Fibroblast of lung (primary cell): ENCODE results near the gene SMAD4. TPM values are rescaled to one million over a fixed set of nuclear protein-coding genes. Genes with fewer than 3 reads are reported as not detected.

Source experiments
- DNase-seq, 2 donors: peaks; one replicate each; pipeline versions ENCODE4 v3.0.0 to v3.0.0-alpha.2; 2010; ENCODE audit warnings: low read depth in 2 of 2
- H2AFZ ChIP-seq: 2 replicates; pipeline ENCODE4 v1.5.1; 2012; ENCODE audit warnings: low read length, control low read depth, inconsistent platforms
- H3K27ac ChIP-seq: 2 replicates; pipeline ENCODE4 v1.5.1; 2011; ENCODE audit warnings: low read length, control low read depth; ENCODE audit not compliant: insufficient read depth
- H3K27me3 ChIP-seq: 2 replicates; pipeline ENCODE4 v1.5.1; 2011; ENCODE audit warnings: mild to moderate bottlenecking, low read length; ENCODE audit not compliant: control insufficient read depth, insufficient read depth
- H3K36me3 ChIP-seq: 2 replicates; pipeline ENCODE4 v1.5.1; 2011; ENCODE audit warnings: low read length; ENCODE audit not compliant: control insufficient read depth, insufficient read depth
- H3K4me1 ChIP-seq: 2 replicates; pipeline ENCODE4 v1.5.1; 2011; ENCODE audit warnings: low read length; ENCODE audit not compliant: control insufficient read depth, insufficient read depth; ENCODE audit errors: extremely low read depth
- H3K4me2 ChIP-seq: 2 replicates; pipeline ENCODE4 v1.5.1; 2011; ENCODE audit warnings: low read length, control low read depth; ENCODE audit not compliant: insufficient read depth; ENCODE audit errors: extremely low read depth
- H3K4me3 ChIP-seq, 4 experiments: fragments of 200-600 bp in 1 of 4; sonication (generic) in 1 of 4; replicated peaks in 1 of 4; 2 replicates each; pipeline ENCODE4 v1.5.1; 2011 to 2016; ENCODE audit warnings: low read length in 4 of 4, low read depth in 3 of 4, mild to moderate bottlenecking in 3 of 4, control low read depth in 2 of 4, inconsistent platforms in 1 of 4, mixed read lengths in 1 of 4; ENCODE audit not compliant: insufficient read depth in 1 of 4; ENCODE audit errors: control extremely low read depth in 1 of 4
- H3K79me2 ChIP-seq: 2 replicates; pipeline ENCODE4 v1.5.1; 2012; ENCODE audit warnings: mild to moderate bottlenecking, low read length, inconsistent platforms; ENCODE audit not compliant: control insufficient read depth, insufficient read depth
- H3K9ac ChIP-seq: 2 replicates; pipeline ENCODE4 v1.5.1; 2011; ENCODE audit warnings: mild to moderate bottlenecking, low read length, control low read depth; ENCODE audit not compliant: insufficient read depth
- H3K9me3 ChIP-seq: 2 replicates; pipeline ENCODE4 v1.5.1; 2012; ENCODE audit warnings: low read depth, low read length; ENCODE audit not compliant: control insufficient read depth, insufficient read depth
- H4K20me1 ChIP-seq: 2 replicates; pipeline ENCODE4 v1.5.1; 2011; ENCODE audit warnings: low read length; ENCODE audit not compliant: control insufficient read depth, insufficient read depth; ENCODE audit errors: extremely low read depth
- EZH2 ChIP-seq: IDR thresholded peaks from 2 replicates; pipeline ENCODE4 v1.5.1; 2012; ENCODE audit warnings: low read length, control low read depth, mild to moderate bottlenecking; ENCODE audit errors: missing control alignments
- polyA plus RNA-seq, 2 donors: library from polyadenylated mRNA; depleted of rRNA in 1 of 2; stranded (reverse) in 1 of 2; unstranded in 1 of 2; fragments of >200 nt; gene quantifications; 2 replicates each; pipeline ENCODE4 v1.2.1, GENCODE V29; 2011 to 2012; ENCODE audit warnings: missing spikeins in 1 of 2
- total RNA-seq: library from RNA; depleted of rRNA; stranded (reverse); fragments of >200 nt; gene quantifications from 2 replicates; pipeline ENCODE4 v1.2.1, GENCODE V29; 2014
- TF ChIP-seq, protein P1 (sequence below), 2 donors: IDR thresholded peaks in 1 of 2; conservative IDR thresholded peaks in 1 of 2; 1 replicate in 1 of 2; 2 replicates in 1 of 2; pipeline ENCODE4 v1.5.1; 2011 to 2012; ENCODE audit warnings: low read length in 2 of 2, control low read depth in 1 of 2, inconsistent platforms in 1 of 2, low read depth in 1 of 2, mild to moderate bottlenecking in 1 of 2

Gene SMAD4
- total and polyA plus RNA-seq, 2 donors (not counting 1 experiment from before 2014, with no cell fraction given): 71.5 to 161 TPM

DNA sequence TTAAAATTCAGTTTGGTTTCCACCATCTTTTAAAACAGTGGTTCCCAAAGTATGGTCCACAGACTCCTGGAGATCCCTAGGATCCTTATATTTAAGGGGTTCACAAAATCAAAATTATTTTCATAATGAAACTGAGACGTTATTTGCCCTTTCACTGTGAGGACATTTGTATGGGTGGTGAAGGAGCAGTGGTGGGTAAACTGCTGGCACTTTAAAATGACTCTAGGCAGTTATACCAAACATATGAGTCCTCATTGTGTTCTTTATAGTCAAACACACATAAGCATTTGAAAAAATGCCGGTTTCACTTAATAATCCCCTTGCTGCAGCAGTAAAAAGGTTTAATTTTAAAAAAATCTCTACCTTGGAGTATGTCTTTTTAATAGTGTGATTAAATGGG, 7.2 kb downstream of the SMAD4 start:
- Histone ChIP-seq H3K9ac (no peak overlapping the region), H3K27ac (no peak overlapping the region), H3K79me2 (peaks cover 98% of the 10 kb centered on the region), H3K9me3 (no peaks in the 10 kb centered on the region), H3K27me3 (no peaks in the 10 kb centered on the region), H2AFZ (no peak overlapping the region), H4K20me1 (no peaks in the 10 kb centered on the region), H3K36me3 (no peaks in the 10 kb centered on the region), H3K4me2 (peak overlapping the region; percentile 18), H3K4me1 (no peaks in the 10 kb centered on the region), H3K4me3 (no peak overlapping the region)
- DNase-seq: no peak
- TF ChIP-seq EZH2: no peak
- TF ChIP-seq, protein P1, sequence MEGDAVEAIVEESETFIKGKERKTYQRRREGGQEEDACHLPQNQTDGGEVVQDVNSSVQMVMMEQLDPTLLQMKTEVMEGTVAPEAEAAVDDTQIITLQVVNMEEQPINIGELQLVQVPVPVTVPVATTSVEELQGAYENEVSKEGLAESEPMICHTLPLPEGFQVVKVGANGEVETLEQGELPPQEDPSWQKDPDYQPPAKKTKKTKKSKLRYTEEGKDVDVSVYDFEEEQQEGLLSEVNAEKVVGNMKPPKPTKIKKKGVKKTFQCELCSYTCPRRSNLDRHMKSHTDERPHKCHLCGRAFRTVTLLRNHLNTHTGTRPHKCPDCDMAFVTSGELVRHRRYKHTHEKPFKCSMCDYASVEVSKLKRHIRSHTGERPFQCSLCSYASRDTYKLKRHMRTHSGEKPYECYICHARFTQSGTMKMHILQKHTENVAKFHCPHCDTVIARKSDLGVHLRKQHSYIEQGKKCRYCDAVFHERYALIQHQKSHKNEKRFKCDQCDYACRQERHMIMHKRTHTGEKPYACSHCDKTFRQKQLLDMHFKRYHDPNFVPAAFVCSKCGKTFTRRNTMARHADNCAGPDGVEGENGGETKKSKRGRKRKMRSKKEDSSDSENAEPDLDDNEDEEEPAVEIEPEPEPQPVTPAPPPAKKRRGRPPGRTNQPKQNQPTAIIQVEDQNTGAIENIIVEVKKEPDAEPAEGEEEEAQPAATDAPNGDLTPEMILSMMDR (conservative IDR thresholded peaks at IDR 0.05 in 1 of 2, IDR thresholded peaks at IDR 0.05 in 1 of 2; ENCODE audit: low read depth in 1 of 2, low read length in 2 of 2): no peak

DNA sequence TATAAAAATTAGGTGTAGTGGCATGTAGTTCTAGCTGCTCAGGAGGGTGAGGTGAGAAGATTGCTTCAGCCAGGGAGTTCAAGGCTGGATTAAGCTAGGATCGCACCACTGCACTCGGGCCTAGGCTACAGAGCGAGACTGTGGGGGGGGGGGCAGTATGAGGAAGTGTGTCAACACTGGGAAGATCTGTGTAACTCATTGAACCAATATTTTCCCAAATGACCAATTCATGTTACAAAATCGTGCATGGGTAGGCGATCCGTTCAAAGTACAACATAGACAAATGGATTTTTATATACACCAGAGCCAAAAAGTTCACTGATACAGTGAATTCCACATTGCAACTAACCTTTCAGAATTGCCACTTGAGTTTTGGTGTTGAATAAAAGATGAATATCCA, 8.1 kb downstream of the SMAD4 start:
- no peak overlapping the region for H3K27ac ChIP-seq
- H3K9me3 ChIP-seq: no peaks in the 10 kb centered on the region
- no peak overlapping the region for H3K9ac ChIP-seq
- peaks cover 98% of the 10 kb centered on the region for H3K79me2 ChIP-seq
- no peak overlapping the region for H3K4me3 ChIP-seq
- no peaks in the 10 kb centered on the region for H3K27me3 ChIP-seq
- H3K36me3 ChIP-seq: no peaks in the 10 kb centered on the region
- DNase-seq: no peak
- no peak overlapping the region for H3K4me2 ChIP-seq
- no peaks in the 10 kb centered on the region for H4K20me1 ChIP-seq
- TF ChIP-seq, protein P1 (conservative IDR thresholded peaks at IDR 0.05 in 1 of 2, IDR thresholded peaks at IDR 0.05 in 1 of 2; ENCODE audit: low read depth in 1 of 2, low read length in 2 of 2): no peak
- no peak overlapping the region for H2AFZ ChIP-seq
- no peaks in the 10 kb centered on the region for H3K4me1 ChIP-seq

DNA sequence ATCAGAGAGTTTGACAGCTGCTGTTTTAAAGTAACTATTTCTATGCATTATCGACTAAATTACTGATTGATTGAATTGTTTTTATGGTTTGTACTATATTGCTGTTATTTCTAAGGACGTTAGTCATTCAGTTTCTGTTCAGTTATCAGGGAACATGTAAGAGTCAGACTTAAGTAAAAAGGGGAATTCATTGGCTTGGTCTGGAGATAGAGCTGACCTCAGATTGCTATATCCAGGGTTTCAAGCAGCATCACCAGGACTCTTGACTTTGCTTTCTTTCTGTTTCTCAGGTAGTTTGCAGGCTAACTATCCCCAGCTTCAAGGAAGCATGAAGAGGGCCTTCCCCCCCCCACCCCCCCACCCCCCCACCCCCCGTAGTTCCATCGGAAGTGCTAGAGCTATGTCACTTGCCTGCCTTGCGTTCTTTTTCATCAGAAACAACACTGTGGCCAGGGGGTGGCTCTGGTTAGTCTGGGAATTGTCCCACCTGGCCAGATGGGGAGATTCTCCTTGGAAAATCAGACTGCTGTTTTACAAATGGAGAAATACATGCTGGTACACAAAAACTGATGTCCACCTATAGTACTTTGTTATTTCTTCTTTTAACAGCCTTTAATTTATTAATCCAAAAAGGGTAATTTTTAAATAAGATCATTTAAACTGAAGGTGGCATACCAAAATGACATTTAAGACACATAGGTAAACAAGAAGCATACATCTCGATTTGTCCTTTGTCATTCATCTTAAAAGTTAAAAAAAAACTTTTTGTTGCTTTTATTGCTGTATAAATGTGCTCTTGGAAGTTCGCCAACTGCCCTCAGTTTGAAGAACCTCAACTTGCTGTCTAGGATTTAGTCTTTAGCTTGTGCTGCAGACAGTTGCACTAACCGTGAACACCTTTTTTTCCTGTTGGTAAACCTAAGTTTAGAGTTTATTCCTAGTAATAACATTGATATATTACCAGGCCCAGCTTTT, 9.4 kb downstream of the SMAD4 start:
- Histone ChIP-seq H3K9me3 (no peaks in the 10 kb centered on the region), H2AFZ (no peak overlapping the region), H3K27me3 (no peaks in the 10 kb centered on the region), H3K27ac (no peak overlapping the region), H4K20me1 (no peaks in the 10 kb centered on the region), H3K79me2 (peaks cover 98% of the 10 kb centered on the region), H3K4me2 (no peak overlapping the region), H3K4me3 (no peak overlapping the region), H3K9ac (no peak overlapping the region), H3K4me1 (no peaks in the 10 kb centered on the region), H3K36me3 (no peaks in the 10 kb centered on the region)
- TF ChIP-seq EZH2: no peak
- TF ChIP-seq, protein P1 (conservative IDR thresholded peaks at IDR 0.05 in 1 of 2, IDR thresholded peaks at IDR 0.05 in 1 of 2; ENCODE audit: low read depth in 1 of 2, low read length in 2 of 2): no peak
- DNase-seq: peak; percentile 22 to 29
